PC-3 (cell line): ENCODE results near the gene GULP1.
"Not testable (repeated sequence)": the region's sequence is repeated elsewhere in the genome, so short reads cannot be mapped to it uniquely, and the experiment has no call there.

Source experiments
- EZH2 ChIP-seq: fragments of 300-600 bp; sonication (generic); IDR thresholded peaks from one replicate; pipeline ENCODE4 v1.6.1; 2017; ENCODE audit warnings: antibody characterized with exemption, mild to moderate bottlenecking, low read length; ENCODE audit not compliant: unreplicated experiment
- EZH2phosphoT487 ChIP-seq: fragments of 300-600 bp; sonication (generic); IDR thresholded peaks from 2 replicates; pipeline ENCODE4 v1.6.1; 2018; ENCODE audit warnings: mild to moderate bottlenecking, antibody characterized with exemption, low read length, borderline replicate concordance
- TF ChIP-seq, protein P1 (sequence below): fragments of 300-600 bp; sonication (generic); conservative IDR thresholded peaks from 2 replicates; pipeline ENCODE4 v1.5.1; 2017; ENCODE audit warnings: antibody characterized with exemption, low read depth, mild to moderate bottlenecking, low read length

DNA sequence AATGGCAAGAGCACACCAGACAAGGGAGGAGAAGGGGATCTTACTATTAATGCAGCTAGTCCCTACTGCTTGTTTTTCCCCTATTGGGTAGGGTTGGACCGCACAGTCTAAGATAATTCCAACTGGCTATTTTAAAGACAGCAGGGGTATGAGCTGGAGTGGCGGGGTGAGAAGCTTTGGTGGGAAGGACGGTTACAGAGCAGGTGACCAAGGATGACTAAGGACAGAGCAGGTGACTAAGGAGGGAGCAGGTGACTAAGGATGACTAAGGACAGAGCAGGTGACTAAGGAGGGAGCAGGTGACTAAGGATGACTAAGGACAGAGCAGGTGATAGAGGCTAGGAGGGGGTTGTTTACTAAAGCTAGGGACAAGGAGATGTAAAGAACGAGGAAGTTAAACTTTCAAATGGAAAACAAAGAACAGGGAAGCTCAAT lies 7.3 kb downstream of the GULP1 start:
- TF ChIP-seq, protein P1, sequence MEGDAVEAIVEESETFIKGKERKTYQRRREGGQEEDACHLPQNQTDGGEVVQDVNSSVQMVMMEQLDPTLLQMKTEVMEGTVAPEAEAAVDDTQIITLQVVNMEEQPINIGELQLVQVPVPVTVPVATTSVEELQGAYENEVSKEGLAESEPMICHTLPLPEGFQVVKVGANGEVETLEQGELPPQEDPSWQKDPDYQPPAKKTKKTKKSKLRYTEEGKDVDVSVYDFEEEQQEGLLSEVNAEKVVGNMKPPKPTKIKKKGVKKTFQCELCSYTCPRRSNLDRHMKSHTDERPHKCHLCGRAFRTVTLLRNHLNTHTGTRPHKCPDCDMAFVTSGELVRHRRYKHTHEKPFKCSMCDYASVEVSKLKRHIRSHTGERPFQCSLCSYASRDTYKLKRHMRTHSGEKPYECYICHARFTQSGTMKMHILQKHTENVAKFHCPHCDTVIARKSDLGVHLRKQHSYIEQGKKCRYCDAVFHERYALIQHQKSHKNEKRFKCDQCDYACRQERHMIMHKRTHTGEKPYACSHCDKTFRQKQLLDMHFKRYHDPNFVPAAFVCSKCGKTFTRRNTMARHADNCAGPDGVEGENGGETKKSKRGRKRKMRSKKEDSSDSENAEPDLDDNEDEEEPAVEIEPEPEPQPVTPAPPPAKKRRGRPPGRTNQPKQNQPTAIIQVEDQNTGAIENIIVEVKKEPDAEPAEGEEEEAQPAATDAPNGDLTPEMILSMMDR, result not testable (repeated sequence)
- TF ChIP-seq EZH2, EZH2phosphoT487: not testable (repeated sequence)
